Epithelial cell of esophagus (primary cell): ENCODE results near the gene RNF212B.

Experiments
- DNase-seq: peaks from one replicate; pipeline ENCODE4 v3.0.0; 2010; ENCODE audit warnings: low read depth
- H3K4me3 ChIP-seq: 2 replicates; pipeline ENCODE4 v1.5.1; 2011; ENCODE audit warnings: mild to moderate bottlenecking, low read length, control low read depth
- CTCF ChIP-seq: IDR thresholded peaks from 2 replicates; pipeline ENCODE4 v1.5.1; 2011; ENCODE audit warnings: low read depth, mild to moderate bottlenecking, low read length, control low read depth, inconsistent platforms; ENCODE audit not compliant: insufficient read depth; ENCODE audit errors: missing control alignments

The RNF212B gene

GRCh38 chr14:23310546-23310945 lies 72.8 kb downstream of the RNF212B start:
- H3K4me3 ChIP-seq: no peak overlapping the region
- DNase-seq: no peak
- no peak for TF ChIP-seq CTCF

GRCh38 chr14:23316300-23316699 lies 78.6 kb downstream of the RNF212B start:
- TF ChIP-seq CTCF: no peak
- no peak overlapping the region for H3K4me3 ChIP-seq
- DNase-seq: no peak

GRCh38 chr14:23319746-23320583 lies 82.2 kb downstream of the RNF212B start:
- no peak for TF ChIP-seq CTCF
- H3K4me3 ChIP-seq: peak overlapping the region; percentile 38

GRCh38 chr14:23320584-23321571 lies 83.1 kb downstream of the RNF212B start, which contains the start of gene PABPN1:
PABPN1 (plus strand) TSS chr14:23321457; CDS start chr14:23321470, 13 bp downstream.
- DNase-seq: peak; percentile 100
- peak within 1 kb of the TSS; percentile 91 for H3K4me3 ChIP-seq
- no peak for TF ChIP-seq CTCF

More at GRCh38 chr14:23319746-23320583, 82.2 kb downstream of the RNF212B start:
- no peak for DNase-seq

GRCh38 chr14:23321572-23322547 lies 84.1 kb downstream of the RNF212B start:
- H3K4me3 ChIP-seq: peak overlapping the region; percentile 91
- peak; percentile 75 for DNase-seq
- peak; percentile 18 for TF ChIP-seq CTCF
